K562 (cell line): ENCODE data around the gene GCA. TPM values are rescaled to one million over a fixed set of nuclear protein-coding genes. Genes with fewer than 3 reads are reported as not detected.

Source experiments
- ATAC-seq: fragments of 200-7000 bp; cut with Tn5 transposase; 3 replicates; pipeline ENCODE4 v1.9.1; 2020; ENCODE audit warnings: moderate library complexity
- BruUV-seq: library from RNA; stranded (reverse); fragments of 400-500 nt; replicated peaks from 2 replicates; lab custom pipeline; 2021; lab: Mats Ljungman, UMichigan
- CTCF ChIA-PET: fragments of 300-600 bp; formaldehyde crosslinking; extraction: SDS; loops from one replicate; lab custom pipeline; 2021; ENCODE audit warnings: low intra/inter-chr PET ratio; lab: Yijun Ruan, JAX
- POLR2A ChIA-PET: fragments of 300-600, 350-650 bp; sonication (Branson Sonifier 250); formaldehyde crosslinking; extraction: SDS; loops from one replicate; lab custom pipeline; 2021; ENCODE audit warnings: antibody characterized with exemption, inconsistent platforms; lab: Yijun Ruan, JAX
- DNase-seq, 4 experiments: peaks; one replicate each; pipeline versions ENCODE4 v3.0.0 to v3.0.0-alpha.2; 2011 to 2018; ENCODE audit warnings: low spot score in 3 of 4, mixed read lengths in 3 of 4; ENCODE audit errors: extremely low read depth in 1 of 4
- FAIRE-seq: peaks from 2 replicates; lab custom pipeline; 2011; peaks lifted over from hg19 to GRCh38; lab: Jason Lieb, UNC
- H2AFZ ChIP-seq: 2 replicates; pipeline ENCODE4 v1.6.0; 2011; ENCODE audit warnings: low read depth, low read length, control low read depth, inconsistent platforms
- H3K27ac ChIP-seq: fragments of 200-600 bp; 3 replicates; pipeline ENCODE4 v1.8.0; 2011; ENCODE audit warnings: low read depth, mild to moderate bottlenecking, control low read depth, inconsistent platforms, low read length, moderate library complexity, mixed read lengths; ENCODE audit errors: extremely low read depth
- H3K27me3 ChIP-seq, 2 experiments: fragments of 300-600 bp in 1 of 2; 2 replicates in 1 of 2; 3 replicates in 1 of 2; pipeline versions ENCODE4 v1.6.0 to v1.8.0; 2011; ENCODE audit warnings: inconsistent platforms in 2 of 2, low read length in 2 of 2, mild to moderate bottlenecking in 1 of 2, mixed read lengths in 1 of 2, moderate library complexity in 1 of 2; ENCODE audit not compliant: control insufficient read depth in 2 of 2, insufficient read depth in 2 of 2
- H3K36me3 ChIP-seq: fragments of 300-600 bp; 3 replicates; pipeline ENCODE4 v1.8.0; 2011; ENCODE audit warnings: mild to moderate bottlenecking, low read length, inconsistent platforms; ENCODE audit not compliant: control insufficient read depth, insufficient read depth
- H3K4me1 ChIP-seq, 2 experiments: fragments of 200-600 bp in 1 of 2; replicated peaks in 1 of 2; 2 replicates in 1 of 2; 3 replicates in 1 of 2; pipeline versions ENCODE4 v1.5.1 to v1.8.0; 2011; ENCODE audit warnings: inconsistent platforms in 2 of 2, low read length in 2 of 2, mild to moderate bottlenecking in 1 of 2, mixed read lengths in 1 of 2, moderate library complexity in 1 of 2; ENCODE audit not compliant: control insufficient read depth in 2 of 2, insufficient read depth in 2 of 2
- H3K4me2 ChIP-seq: 2 replicates; pipeline ENCODE4 v1.6.1; 2011; ENCODE audit warnings: low read length, control low read depth, inconsistent platforms, mixed read lengths; ENCODE audit not compliant: insufficient read depth
- H3K4me3 ChIP-seq: fragments of 200-600 bp; sonication (generic), shearing (Covaris generic); 2 replicates; pipeline ENCODE4 v1.5.1; 2016; ENCODE audit warnings: control low read depth, inconsistent platforms
- H3K79me2 ChIP-seq: fragments of 200-600 bp; 3 replicates; pipeline ENCODE4 v1.8.0; 2011; ENCODE audit warnings: low read length, inconsistent platforms; ENCODE audit not compliant: control insufficient read depth, insufficient read depth
- H3K9ac ChIP-seq, 2 experiments: 2 replicates each; pipeline versions ENCODE4 v1.6.0 to v1.6.1; 2011; ENCODE audit warnings: low read depth in 2 of 2, low read length in 2 of 2, control low read depth in 1 of 2, inconsistent platforms in 1 of 2, mild to moderate bottlenecking in 1 of 2, mixed read lengths in 1 of 2; ENCODE audit not compliant: insufficient read depth in 1 of 2
- H3K9me1 ChIP-seq: one replicate; pipeline ENCODE4 v1.6.0; 2011; ENCODE audit warnings: inconsistent platforms, mild to moderate bottlenecking, low read length, moderate library complexity; ENCODE audit not compliant: control insufficient read depth, insufficient read depth
- H3K9me3 ChIP-seq: replicated peaks from 2 replicates; pipeline ENCODE4 v1.5.1; 2011; ENCODE audit warnings: low read depth, low read length, inconsistent platforms; ENCODE audit not compliant: control insufficient read depth, insufficient read depth
- H4K20me1 ChIP-seq: replicated peaks from 2 replicates; pipeline ENCODE4 v1.6.1; 2011; ENCODE audit warnings: low read length, inconsistent platforms, mixed read lengths; ENCODE audit not compliant: control insufficient read depth, insufficient read depth
- DMBX1 ChIP-seq: fragments of 250-450 bp; sonication (Bioruptor Pico); IDR thresholded peaks from 2 replicates; pipeline ENCODE4 v1.8.0; 2022; ENCODE audit warnings: inconsistent platforms, mild to moderate bottlenecking, moderate library complexity, borderline replicate concordance
- ERF ChIP-seq: fragments of 450-650 bp; formaldehyde crosslinking; IDR thresholded peaks from 2 replicates; pipeline ENCODE4 v1.4.0; 2020; ENCODE audit warnings: mild to moderate bottlenecking, mixed read lengths
- KHSRP ChIP-seq: fragments of 450-650 bp; IDR thresholded peaks from 2 replicates; pipeline ENCODE4 v1.6.1; 2017
- MTA2 ChIP-seq: fragments of 450-650 bp; IDR thresholded peaks from 2 replicates; pipeline ENCODE4 v1.6.1; 2016; ENCODE audit warnings: low read depth
- NEUROD1 ChIP-seq: fragments of 150-350 bp; IDR thresholded peaks from 2 replicates; pipeline ENCODE4 v1.6.1; 2014; ENCODE audit warnings: borderline replicate concordance, low read length, low read depth; ENCODE audit not compliant: partially characterized antibody
- RREB1 ChIP-seq: fragments of 250-450 bp; sonication (Bioruptor Pico); IDR thresholded peaks from 2 replicates; pipeline ENCODE4 v1.4.0; 2020
- SMAD1 ChIP-seq: fragments of 150-350 bp; IDR thresholded peaks from 2 replicates; pipeline ENCODE4 v1.6.1; 2014; ENCODE audit warnings: low read length, low read depth; ENCODE audit not compliant: partially characterized antibody
- SOX6 ChIP-seq: fragments of 450-650 bp; IDR thresholded peaks from 2 replicates; pipeline ENCODE4 v1.6.1; 2014; ENCODE audit warnings: mild to moderate bottlenecking
- TAF1 ChIP-seq: IDR thresholded peaks from 2 replicates; pipeline ENCODE4 v1.6.1; 2011; ENCODE audit warnings: mild to moderate bottlenecking, low read length, moderate library complexity; ENCODE audit not compliant: insufficient read depth, control insufficient read depth, severe bottlenecking; ENCODE audit errors: extremely low read depth
- TAF15 ChIP-seq: fragments of 200-400 bp; formaldehyde crosslinking; IDR thresholded peaks from 2 replicates; pipeline ENCODE4 v1.6.1; 2017; ENCODE audit warnings: mild to moderate bottlenecking, low read depth, low read length, moderate library complexity
- ZNF431 ChIP-seq: sonication (generic); formaldehyde crosslinking; IDR thresholded peaks from 2 replicates; pipeline ENCODE4 v1.8.0; 2022; ENCODE audit warnings: mild to moderate bottlenecking, missing genetic modification reagents
- WGBS: fragments of 100-300 bp; shearing (Covaris generic); methylation state at CpG from one replicate; pipeline ENCODE4 v1.1.6; 2016; ENCODE audit warnings: low coverage, mixed read lengths; ENCODE audit not compliant: insufficient coverage; ENCODE audit errors: missing lambda C conversion rate; 5-methylcytosine and 5-hydroxymethylcytosine counted together
- in situ Hi-C: fragments of 300-500 bp; cut with MboI; formaldehyde crosslinking; loops from 4 replicates; pipeline ENCODE4 v1.15.0; 2018; ENCODE audit warnings: inconsistent platforms, mixed read lengths
- intact Hi-C: fragments of 100-400 bp; cut with micrococcal nuclease; formaldehyde crosslinking; loops from 2 replicates; pipeline ENCODE4 v1.14.2; 2022
- polyA plus RNA-seq, 8 experiments: library from polyadenylated mRNA; depleted of rRNA in 4 of 8; stranded (reverse) in 5 of 8; unstranded in 3 of 8; fragments of >200 nt; fragmentation: Nextera tagmentation in 2 of 8; fragmentation: Illumina TruSeq in 1 of 8; extraction: Ambion mirVana in 2 of 8; extraction: Trizol in 1 of 8; gene quantifications; 2 replicates each; pipeline versions ENCODE4 v1.2.1 to v1.2.3, GENCODE V29; 2011 to 2014; ENCODE audit warnings: inconsistent platforms in 1 of 8, missing spikeins in 1 of 8
- total RNA-seq, 7 experiments: library from RNA; depleted of rRNA in 6 of 7; stranded (reverse); fragments of >200 nt in 6 of 7; fragmentation: Illumina TruSeq in 2 of 7; extraction: Trizol in 2 of 7; gene quantifications; 2 replicates each; pipeline versions ENCODE4 v1.2.1 to v1.2.3, GENCODE V29; 2011 to 2021; ENCODE audit warnings: low replicate concordance in 1 of 7
- TF ChIP-seq, protein P1 (sequence below): fragments of 200-800 bp; sonication (Bioruptor generic); IDR thresholded peaks from 2 replicates; pipeline ENCODE4 v1.6.1; 2017; ENCODE audit warnings: missing genetic modification characterization, missing compliant biosample characterization
- TF ChIP-seq, protein P2 (sequence below): fragments of 250-450 bp; sonication (Bioruptor Pico); IDR thresholded peaks from 2 replicates; pipeline ENCODE4 v1.4.0; 2020; ENCODE audit warnings: mild to moderate bottlenecking, moderate library complexity

GCA gene
- total and polyA plus RNA-seq, 9 of the 15 experiments (the other 6 are each of a cell fraction or from before 2014, with no cell fraction given): 0.24 to 0.79 (median 0.41) TPM; not detected in 1

DNA sequence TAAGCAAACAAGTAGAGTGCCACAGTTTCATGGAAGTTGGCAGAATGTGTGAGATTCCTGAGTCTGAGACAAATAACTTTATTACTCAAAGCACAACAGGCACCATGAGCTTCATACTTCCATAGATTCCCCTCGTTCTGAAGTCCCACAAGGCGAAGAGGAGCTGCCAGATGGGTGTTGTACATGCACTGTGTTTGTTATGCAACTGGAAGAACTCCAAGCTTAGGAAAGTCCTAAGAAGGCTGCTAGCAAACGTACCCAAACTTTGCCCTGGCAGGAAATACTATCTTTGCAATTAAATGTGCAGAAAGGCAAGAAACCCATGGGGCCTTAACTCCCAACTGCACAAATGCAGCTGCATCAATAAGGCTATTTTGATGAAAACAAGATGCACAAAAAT, 1.6 kb upstream of the GCA start:
- no peaks in the 10 kb centered on the region for H3K79me2 ChIP-seq
- H3K4me1 ChIP-seq: peaks cover 0 to 6% of the 10 kb centered on the region in 2 experiments; a peak in 1 of 5 replicates
- ATAC-seq (no peak), FAIRE-seq (no peak), DNase-seq (no peak)
- H3K9ac ChIP-seq: no peak overlapping the region
- ChIA-PET POLR2A (no interaction called here), CTCF (no interaction called here)
- BruUV-seq: no TSS peak
- in situ Hi-C loops: no loop called here
- no peak for TF ChIP-seq KHSRP
- TF ChIP-seq DMBX1 (CRISPR knock-in tag): no peak
- no peak for TF ChIP-seq TAF15
- TF ChIP-seq RREB1: no peak
- TF ChIP-seq, protein P1, sequence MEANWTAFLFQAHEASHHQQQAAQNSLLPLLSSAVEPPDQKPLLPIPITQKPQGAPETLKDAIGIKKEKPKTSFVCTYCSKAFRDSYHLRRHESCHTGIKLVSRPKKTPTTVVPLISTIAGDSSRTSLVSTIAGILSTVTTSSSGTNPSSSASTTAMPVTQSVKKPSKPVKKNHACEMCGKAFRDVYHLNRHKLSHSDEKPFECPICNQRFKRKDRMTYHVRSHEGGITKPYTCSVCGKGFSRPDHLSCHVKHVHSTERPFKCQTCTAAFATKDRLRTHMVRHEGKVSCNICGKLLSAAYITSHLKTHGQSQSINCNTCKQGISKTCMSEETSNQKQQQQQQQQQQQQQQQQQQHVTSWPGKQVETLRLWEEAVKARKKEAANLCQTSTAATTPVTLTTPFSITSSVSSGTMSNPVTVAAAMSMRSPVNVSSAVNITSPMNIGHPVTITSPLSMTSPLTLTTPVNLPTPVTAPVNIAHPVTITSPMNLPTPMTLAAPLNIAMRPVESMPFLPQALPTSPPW (CRISPR knock-in tag): no peak
- no peak for TF ChIP-seq SOX6
- TF ChIP-seq, protein P2, sequence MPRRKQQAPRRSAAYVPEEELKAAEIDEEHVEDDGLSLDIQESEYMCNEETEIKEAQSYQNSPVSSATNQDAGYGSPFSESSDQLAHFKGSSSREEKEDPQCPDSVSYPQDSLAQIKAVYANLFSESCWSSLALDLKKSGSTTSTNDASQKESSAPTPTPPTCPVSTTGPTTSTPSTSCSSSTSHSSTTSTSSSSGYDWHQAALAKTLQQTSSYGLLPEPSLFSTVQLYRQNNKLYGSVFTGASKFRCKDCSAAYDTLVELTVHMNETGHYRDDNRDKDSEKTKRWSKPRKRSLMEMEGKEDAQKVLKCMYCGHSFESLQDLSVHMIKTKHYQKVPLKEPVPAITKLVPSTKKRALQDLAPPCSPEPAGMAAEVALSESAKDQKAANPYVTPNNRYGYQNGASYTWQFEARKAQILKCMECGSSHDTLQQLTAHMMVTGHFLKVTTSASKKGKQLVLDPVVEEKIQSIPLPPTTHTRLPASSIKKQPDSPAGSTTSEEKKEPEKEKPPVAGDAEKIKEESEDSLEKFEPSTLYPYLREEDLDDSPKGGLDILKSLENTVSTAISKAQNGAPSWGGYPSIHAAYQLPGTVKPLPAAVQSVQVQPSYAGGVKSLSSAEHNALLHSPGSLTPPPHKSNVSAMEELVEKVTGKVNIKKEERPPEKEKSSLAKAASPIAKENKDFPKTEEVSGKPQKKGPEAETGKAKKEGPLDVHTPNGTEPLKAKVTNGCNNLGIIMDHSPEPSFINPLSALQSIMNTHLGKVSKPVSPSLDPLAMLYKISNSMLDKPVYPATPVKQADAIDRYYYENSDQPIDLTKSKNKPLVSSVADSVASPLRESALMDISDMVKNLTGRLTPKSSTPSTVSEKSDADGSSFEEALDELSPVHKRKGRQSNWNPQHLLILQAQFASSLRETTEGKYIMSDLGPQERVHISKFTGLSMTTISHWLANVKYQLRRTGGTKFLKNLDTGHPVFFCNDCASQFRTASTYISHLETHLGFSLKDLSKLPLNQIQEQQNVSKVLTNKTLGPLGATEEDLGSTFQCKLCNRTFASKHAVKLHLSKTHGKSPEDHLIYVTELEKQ: no peak
- no peak for TF ChIP-seq NEUROD1
- TF ChIP-seq ZNF431 (CRISPR knock-in tag): no peak
- TF ChIP-seq MTA2: no peak
- no peak for TF ChIP-seq ERF (CRISPR knock-in tag)
- no peak for TF ChIP-seq TAF1
- no peak for TF ChIP-seq SMAD1
- no peaks in the 10 kb centered on the region for H3K9me1 ChIP-seq
- H3K27ac ChIP-seq: no peak overlapping the region
- 2% methylated on average over 3 of the region's 3 CpGs for WGBS
- no peaks in the 10 kb centered on the region for H4K20me1 ChIP-seq
- no peak overlapping the region for H3K4me3 ChIP-seq
- no peaks in the 10 kb centered on the region for H3K27me3 ChIP-seq
- no peaks in the 10 kb centered on the region for H3K36me3 ChIP-seq
- no peak overlapping the region for H2AFZ ChIP-seq
- intact Hi-C loops: no loop called here
- no peaks in the 10 kb centered on the region for H3K9me3 ChIP-seq
- no peak overlapping the region for H3K4me2 ChIP-seq
